OCI-LY3 (cell line): ENCODE results near the gene ISCA1.

Source experiments
- H2AFZ ChIP-seq: fragments of 200-600, 300-600 bp; shearing (Covaris generic); 2 replicates; pipeline ENCODE4 v1.6.0; 2014; ENCODE audit warnings: antibody characterized with exemption, low read depth, low read length
- H3K27ac ChIP-seq: fragments of 200-600, 300-600 bp; sonication (generic); 2 replicates; pipeline ENCODE4 v1.5.1; 2014; ENCODE audit warnings: mild to moderate bottlenecking, low read length, moderate library complexity, mixed read lengths
- H3K27me3 ChIP-seq: fragments of 200-600, 300-600 bp; sonication (generic); 2 replicates; pipeline ENCODE4 v1.6.1; 2014; ENCODE audit warnings: low read depth, low read length, mixed read lengths
- H3K36me3 ChIP-seq: fragments of 200-600, 300-600 bp; sonication (generic); replicated peaks from 2 replicates; pipeline ENCODE3; 2014; ENCODE audit warnings: low read depth, low read length, mixed read lengths
- H3K4me1 ChIP-seq: fragments of 300-600, 200-600 bp; sonication (generic); 2 replicates; pipeline ENCODE4 v1.6.1; 2014; ENCODE audit warnings: low read length, mixed read lengths
- H3K4me2 ChIP-seq: fragments of 200-600, 300-600 bp; sonication (generic); 2 replicates; pipeline ENCODE4 v1.6.1; 2014; ENCODE audit warnings: low read length, mixed read lengths
- H3K4me3 ChIP-seq: fragments of 300-600, 200-600 bp; sonication (generic); 2 replicates; pipeline ENCODE4 v1.5.1; 2014; ENCODE audit warnings: antibody characterized with exemption, mild to moderate bottlenecking, low read length, moderate library complexity
- H3K79me2 ChIP-seq: fragments of 300-600, 200-600 bp; shearing (Covaris generic); 2 replicates; pipeline ENCODE4 v1.6.1; 2014; ENCODE audit warnings: mild to moderate bottlenecking, low read length, mixed read lengths
- H3K9ac ChIP-seq: fragments of 300-600, 200-600 bp; shearing (Covaris generic); 2 replicates; pipeline ENCODE4 v1.6.0; 2014; ENCODE audit warnings: mild to moderate bottlenecking, low read length, moderate library complexity
- H3K9me3 ChIP-seq: fragments of 200-600, 300-600 bp; shearing (Covaris generic); 2 replicates; pipeline ENCODE4 v1.6.1; 2014; ENCODE audit warnings: low read length, mixed read lengths; ENCODE audit not compliant: insufficient read depth
- H4K20me1 ChIP-seq: fragments of 200-600, 300-600 bp; sonication (generic); 2 replicates; pipeline ENCODE4 v1.6.1; 2016; ENCODE audit warnings: low read length, mixed read lengths; ENCODE audit not compliant: insufficient read depth
- EZH2phosphoT487 ChIP-seq: fragments of 200-600 bp; shearing (Covaris generic); IDR thresholded peaks from 2 replicates; pipeline ENCODE4 v1.6.1; 2018; ENCODE audit warnings: antibody characterized with exemption, mixed run types, low read depth
- TF ChIP-seq, protein P1 (sequence below): fragments of 200-600, 300-600 bp; sonication (generic); IDR thresholded peaks from 2 replicates; pipeline ENCODE4 v1.5.1; 2014; ENCODE audit warnings: antibody characterized with exemption, low read length, low read depth

Gene ISCA1

DNA sequence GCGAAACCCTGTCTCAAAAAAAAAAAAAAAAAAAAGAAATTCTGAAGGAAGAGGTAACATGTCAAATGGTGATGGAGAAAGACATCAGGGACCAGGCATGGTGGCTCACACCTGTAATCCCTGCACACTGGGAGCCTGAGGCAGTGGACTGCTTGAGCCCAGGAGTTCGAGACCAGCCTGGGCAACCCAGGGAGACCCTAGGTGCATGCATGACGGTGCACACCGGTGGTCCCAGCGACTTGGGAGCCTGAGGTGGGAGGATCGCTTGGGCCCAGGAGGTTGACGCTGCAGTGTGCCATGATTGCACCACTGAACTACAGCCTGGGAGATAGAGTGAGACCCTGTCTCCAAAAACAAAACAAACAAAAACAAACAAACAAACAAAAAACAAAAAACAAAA lies 1.8 kb downstream of the ISCA1 start:
- H3K9ac ChIP-seq: no peak overlapping the region
- H3K4me1 ChIP-seq: peaks cover 32% of the 10 kb centered on the region
- no peak overlapping the region for H3K27ac ChIP-seq
- peaks cover 31% of the 10 kb centered on the region for H4K20me1 ChIP-seq
- H3K36me3 ChIP-seq: peaks cover 18% of the 10 kb centered on the region
- no peak overlapping the region for H2AFZ ChIP-seq
- peaks cover 61% of the 10 kb centered on the region for H3K79me2 ChIP-seq
- H3K4me3 ChIP-seq: peak overlapping the region; percentile 86; the same call in 1 of the 2 replicates
- no peaks in the 10 kb centered on the region for H3K9me3 ChIP-seq
- TF ChIP-seq EZH2phosphoT487: no peak
- TF ChIP-seq, protein P1, sequence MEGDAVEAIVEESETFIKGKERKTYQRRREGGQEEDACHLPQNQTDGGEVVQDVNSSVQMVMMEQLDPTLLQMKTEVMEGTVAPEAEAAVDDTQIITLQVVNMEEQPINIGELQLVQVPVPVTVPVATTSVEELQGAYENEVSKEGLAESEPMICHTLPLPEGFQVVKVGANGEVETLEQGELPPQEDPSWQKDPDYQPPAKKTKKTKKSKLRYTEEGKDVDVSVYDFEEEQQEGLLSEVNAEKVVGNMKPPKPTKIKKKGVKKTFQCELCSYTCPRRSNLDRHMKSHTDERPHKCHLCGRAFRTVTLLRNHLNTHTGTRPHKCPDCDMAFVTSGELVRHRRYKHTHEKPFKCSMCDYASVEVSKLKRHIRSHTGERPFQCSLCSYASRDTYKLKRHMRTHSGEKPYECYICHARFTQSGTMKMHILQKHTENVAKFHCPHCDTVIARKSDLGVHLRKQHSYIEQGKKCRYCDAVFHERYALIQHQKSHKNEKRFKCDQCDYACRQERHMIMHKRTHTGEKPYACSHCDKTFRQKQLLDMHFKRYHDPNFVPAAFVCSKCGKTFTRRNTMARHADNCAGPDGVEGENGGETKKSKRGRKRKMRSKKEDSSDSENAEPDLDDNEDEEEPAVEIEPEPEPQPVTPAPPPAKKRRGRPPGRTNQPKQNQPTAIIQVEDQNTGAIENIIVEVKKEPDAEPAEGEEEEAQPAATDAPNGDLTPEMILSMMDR: no peak
- H3K27me3 ChIP-seq: no peaks in the 10 kb centered on the region
- peak overlapping the region; percentile 97; the same call in 1 of the 2 replicates for H3K4me2 ChIP-seq

DNA sequence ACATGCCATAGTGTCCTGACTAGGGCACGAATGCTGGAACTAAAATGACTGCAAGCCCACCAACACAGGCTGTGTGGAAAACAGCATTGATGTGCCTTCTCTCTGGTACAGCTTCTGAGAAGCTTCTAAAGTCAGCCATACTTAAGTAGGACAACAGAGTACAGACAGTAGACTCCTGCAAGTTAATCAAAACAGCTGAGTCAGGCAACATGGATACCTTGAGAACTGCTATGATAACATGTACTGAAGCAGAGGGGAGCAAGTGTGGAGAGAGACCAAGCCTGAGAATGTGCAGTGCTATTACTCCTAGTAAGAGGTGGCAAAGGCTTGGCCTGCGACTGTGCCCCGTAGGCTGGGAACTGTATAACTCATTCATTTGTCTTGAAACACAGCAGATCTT lies 2.5 kb downstream of the ISCA1 start:
- Histone ChIP-seq H3K36me3 (peaks cover 18% of the 10 kb centered on the region), H4K20me1 (peaks cover 36% of the 10 kb centered on the region), H3K4me3 (no peak overlapping the region), H2AFZ (no peak overlapping the region), H3K4me1 (peaks cover 25% of the 10 kb centered on the region), H3K79me2 (peaks cover 68% of the 10 kb centered on the region), H3K27me3 (no peaks in the 10 kb centered on the region), H3K9ac (no peak overlapping the region), H3K9me3 (no peaks in the 10 kb centered on the region), H3K4me2 (no peak overlapping the region), H3K27ac (no peak overlapping the region)
- no peak for TF ChIP-seq EZH2phosphoT487
- TF ChIP-seq, protein P1: no peak

DNA sequence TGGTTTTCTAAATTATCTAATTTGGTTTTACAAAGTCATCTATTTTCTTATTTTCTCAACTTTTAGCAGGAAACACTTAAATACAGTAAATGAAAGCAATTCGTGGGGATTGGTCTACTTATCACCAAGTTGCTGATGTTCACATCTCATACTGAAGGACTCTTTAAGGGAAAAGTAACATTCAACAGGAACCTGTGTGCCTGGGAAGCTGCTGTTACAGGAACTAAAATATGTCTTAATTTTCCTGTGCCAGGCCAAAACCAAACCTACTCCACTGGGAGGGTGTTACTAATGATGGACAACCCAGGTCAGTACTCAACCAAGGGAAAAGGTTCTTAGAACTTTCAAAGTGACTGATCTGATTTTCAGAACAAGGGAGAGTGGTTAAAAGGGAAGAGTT lies 5.3 kb downstream of the ISCA1 start:
- TF ChIP-seq, protein P1: no peak
- no peak for TF ChIP-seq EZH2phosphoT487
- H3K27ac ChIP-seq: no peak overlapping the region

DNA sequence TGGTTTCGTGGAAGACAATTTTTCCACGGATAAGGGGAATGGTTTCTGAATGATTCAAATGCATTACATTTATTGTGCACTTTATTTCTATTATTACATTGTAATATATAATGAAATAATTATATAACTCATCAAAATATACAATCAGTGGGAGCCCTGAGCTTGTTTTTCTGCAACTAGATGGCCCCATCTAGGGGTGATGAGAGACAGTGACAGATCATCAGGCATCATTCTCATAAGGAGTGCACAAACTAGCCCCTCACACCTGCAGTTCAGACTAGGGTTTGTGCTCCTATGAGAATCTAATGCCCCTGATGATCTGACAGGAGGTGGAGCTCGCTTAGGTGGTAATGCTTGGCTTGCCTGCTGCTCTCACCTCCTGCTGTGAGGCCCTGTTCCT lies 6.4 kb downstream of the ISCA1 start:
- Histone ChIP-seq H3K9ac (no peak overlapping the region), H4K20me1 (peaks cover 42% of the 10 kb centered on the region), H3K4me2 (no peak overlapping the region), H2AFZ (no peak overlapping the region), H3K4me3 (no peak overlapping the region), H3K27me3 (no peaks in the 10 kb centered on the region), H3K9me3 (no peaks in the 10 kb centered on the region), H3K4me1 (peaks cover 4% of the 10 kb centered on the region), H3K79me2 (peaks cover 70% of the 10 kb centered on the region), H3K36me3 (peaks cover 47% of the 10 kb centered on the region), H3K27ac (no peak overlapping the region)
- no peak for TF ChIP-seq EZH2phosphoT487
- TF ChIP-seq, protein P1: no peak

More for the DNA sequence above, 5.3 kb downstream of the ISCA1 start:
- H3K27me3 ChIP-seq: no peaks in the 10 kb centered on the region
- H3K9me3 ChIP-seq: no peaks in the 10 kb centered on the region
- peaks cover 7% of the 10 kb centered on the region for H3K4me1 ChIP-seq
- H3K36me3 ChIP-seq: peaks cover 36% of the 10 kb centered on the region
- H3K9ac ChIP-seq: no peak overlapping the region
- no peak overlapping the region for H3K4me3 ChIP-seq
- H3K79me2 ChIP-seq: peaks cover 77% of the 10 kb centered on the region
- H3K4me2 ChIP-seq: no peak overlapping the region
- H4K20me1 ChIP-seq: peaks cover 42% of the 10 kb centered on the region
- H2AFZ ChIP-seq: no peak overlapping the region
